Measurements from ENCODE around the gene SDF2L1. TPM values are rescaled to one million over a fixed set of nuclear protein-coding genes. Genes with fewer than 3 reads are reported as not detected.
A peak's percentile ranks its signal among the peaks of the same experiment; 100 is the strongest.

SDF2L1 gene
- total and polyA plus RNA-seq, 2 of the 13 experiments (the other 11 are each of a cell fraction or from before 2014, with no cell fraction given), result 18.0 to 57.4 TPM

DNA sequence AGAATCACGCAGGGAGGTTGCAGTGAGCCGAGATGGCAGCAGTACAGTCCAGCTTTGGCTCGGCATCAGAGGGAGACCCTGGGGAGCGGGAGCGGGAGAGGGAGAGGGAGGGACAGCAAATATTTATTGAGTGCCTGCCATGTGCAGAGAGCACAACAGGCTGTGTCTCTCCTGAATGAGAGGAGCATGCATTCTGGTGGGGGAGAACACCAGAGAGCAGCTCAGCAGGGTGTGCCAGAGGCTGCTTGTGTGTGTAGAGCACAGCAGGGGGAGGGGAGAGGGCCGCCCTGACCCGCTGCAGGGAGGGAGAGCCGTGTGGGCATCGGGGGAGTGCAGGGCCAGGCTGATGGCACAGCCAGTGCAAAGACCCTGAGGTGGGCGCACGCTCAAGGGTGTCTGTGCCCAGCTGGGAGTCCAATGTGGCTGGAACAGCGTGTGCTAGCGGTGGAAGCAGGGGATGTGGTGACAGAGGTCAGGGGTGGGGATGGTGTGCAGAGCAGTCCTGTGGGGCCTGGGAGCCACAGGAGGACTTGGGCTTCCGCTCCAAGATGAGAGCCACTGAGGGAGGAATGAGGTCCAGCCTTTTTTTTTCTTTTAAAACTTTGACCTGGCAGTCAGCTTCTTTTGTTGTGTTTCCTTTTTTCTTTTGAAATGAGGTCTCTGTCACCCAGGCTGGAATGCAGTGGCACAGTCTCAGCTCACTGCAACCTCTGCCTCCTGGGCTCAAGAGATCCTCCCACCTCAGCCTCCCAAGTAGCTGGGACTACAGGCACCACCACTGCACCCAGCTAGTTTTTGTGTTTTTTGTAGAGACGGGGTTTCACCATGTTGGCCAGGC, 35.7 kb downstream of the SDF2L1 start (continued):
- TF ChIP-seq POLR2A (IDR thresholded peaks at IDR 0.05; ENCODE audit: insufficient read depth in 1 of 2, low read depth in 2 of 2, low read length in 2 of 2) (no peak), RELA (CRISPR knock-in tag; IDR thresholded peaks at IDR 0.05) (no peak), ZNF501 (CRISPR knock-in tag; IDR thresholded peaks at IDR 0.05) (no peak), PHB2 (IDR thresholded peaks at IDR 0.05; ENCODE audit: partially characterized antibody) (no peak), ZNF782 (CRISPR knock-in tag; IDR thresholded peaks at IDR 0.05; ENCODE audit: borderline replicate concordance) (no peak; the same call in 1 of the 2 replicates), RAD51 (IDR thresholded peaks at IDR 0.05; ENCODE audit: borderline replicate concordance) (no peak), NFKB2 (CRISPR knock-in tag; IDR thresholded peaks at IDR 0.05; ENCODE audit: borderline replicate concordance) (no peak), MEIS2 (CRISPR knock-in tag; IDR thresholded peaks at IDR 0.05) (peak; percentile 8; the same call in 1 of the 2 replicates), AGO1 (IDR thresholded peaks at IDR 0.05; ENCODE audit: low read depth, low read length, poor library complexity, severe bottlenecking) (peak; percentile 75), LCORL (IDR thresholded peaks at IDR 0.05) (no peak), LCORL (CRISPR knock-in tag; IDR thresholded peaks at IDR 0.05) (peak; percentile 75), ZNF468 (CRISPR knock-in tag; IDR thresholded peaks at IDR 0.05) (no peak), HHEX (CRISPR knock-in tag; IDR thresholded peaks at IDR 0.05) (no peak), TOPORS (CRISPR knock-in tag; IDR thresholded peaks at IDR 0.05) (no peak), ZNF841 (CRISPR knock-in tag; IDR thresholded peaks at IDR 0.05; ENCODE audit: borderline replicate concordance) (no peak), ZFP36 (IDR thresholded peaks at IDR 0.05; ENCODE audit: borderline replicate concordance, low read depth, low read length, partially characterized antibody) (no peak)
- TF ChIP-seq, protein P1, sequence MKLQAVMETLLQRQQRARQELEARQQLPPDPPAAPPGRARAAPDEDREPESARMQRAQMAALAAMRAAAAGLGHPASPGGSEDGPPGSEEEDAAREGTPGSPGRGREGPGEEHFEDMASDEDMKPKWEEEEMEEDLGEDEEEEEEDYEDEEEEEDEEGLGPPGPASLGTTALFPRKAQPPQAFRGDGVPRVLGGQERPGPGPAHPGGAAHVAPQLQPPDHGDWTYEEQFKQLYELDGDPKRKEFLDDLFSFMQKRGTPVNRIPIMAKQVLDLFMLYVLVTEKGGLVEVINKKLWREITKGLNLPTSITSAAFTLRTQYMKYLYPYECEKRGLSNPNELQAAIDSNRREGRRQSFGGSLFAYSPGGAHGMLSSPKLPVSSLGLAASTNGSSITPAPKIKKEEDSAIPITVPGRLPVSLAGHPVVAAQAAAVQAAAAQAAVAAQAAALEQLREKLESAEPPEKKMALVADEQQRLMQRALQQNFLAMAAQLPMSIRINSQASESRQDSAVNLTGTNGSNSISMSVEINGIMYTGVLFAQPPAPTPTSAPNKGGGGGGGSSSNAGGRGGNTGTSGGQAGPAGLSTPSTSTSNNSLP (IDR thresholded peaks at IDR 0.05; ENCODE audit: low read depth, low read length), result no peak
- TF ChIP-seq, protein P2, sequence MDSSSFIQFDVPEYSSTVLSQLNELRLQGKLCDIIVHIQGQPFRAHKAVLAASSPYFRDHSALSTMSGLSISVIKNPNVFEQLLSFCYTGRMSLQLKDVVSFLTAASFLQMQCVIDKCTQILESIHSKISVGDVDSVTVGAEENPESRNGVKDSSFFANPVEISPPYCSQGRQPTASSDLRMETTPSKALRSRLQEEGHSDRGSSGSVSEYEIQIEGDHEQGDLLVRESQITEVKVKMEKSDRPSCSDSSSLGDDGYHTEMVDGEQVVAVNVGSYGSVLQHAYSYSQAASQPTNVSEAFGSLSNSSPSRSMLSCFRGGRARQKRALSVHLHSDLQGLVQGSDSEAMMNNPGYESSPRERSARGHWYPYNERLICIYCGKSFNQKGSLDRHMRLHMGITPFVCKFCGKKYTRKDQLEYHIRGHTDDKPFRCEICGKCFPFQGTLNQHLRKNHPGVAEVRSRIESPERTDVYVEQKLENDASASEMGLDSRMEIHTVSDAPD (CRISPR knock-in tag; IDR thresholded peaks at IDR 0.05), result peak; percentile 60; the same call in 1 of the 2 replicates
- TF ChIP-seq, protein P3, sequence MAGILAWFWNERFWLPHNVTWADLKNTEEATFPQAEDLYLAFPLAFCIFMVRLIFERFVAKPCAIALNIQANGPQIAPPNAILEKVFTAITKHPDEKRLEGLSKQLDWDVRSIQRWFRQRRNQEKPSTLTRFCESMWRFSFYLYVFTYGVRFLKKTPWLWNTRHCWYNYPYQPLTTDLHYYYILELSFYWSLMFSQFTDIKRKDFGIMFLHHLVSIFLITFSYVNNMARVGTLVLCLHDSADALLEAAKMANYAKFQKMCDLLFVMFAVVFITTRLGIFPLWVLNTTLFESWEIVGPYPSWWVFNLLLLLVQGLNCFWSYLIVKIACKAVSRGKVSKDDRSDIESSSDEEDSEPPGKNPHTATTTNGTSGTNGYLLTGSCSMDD (CRISPR knock-in tag; IDR thresholded peaks at IDR 0.05), result no peak
- TF ChIP-seq, protein P4, sequence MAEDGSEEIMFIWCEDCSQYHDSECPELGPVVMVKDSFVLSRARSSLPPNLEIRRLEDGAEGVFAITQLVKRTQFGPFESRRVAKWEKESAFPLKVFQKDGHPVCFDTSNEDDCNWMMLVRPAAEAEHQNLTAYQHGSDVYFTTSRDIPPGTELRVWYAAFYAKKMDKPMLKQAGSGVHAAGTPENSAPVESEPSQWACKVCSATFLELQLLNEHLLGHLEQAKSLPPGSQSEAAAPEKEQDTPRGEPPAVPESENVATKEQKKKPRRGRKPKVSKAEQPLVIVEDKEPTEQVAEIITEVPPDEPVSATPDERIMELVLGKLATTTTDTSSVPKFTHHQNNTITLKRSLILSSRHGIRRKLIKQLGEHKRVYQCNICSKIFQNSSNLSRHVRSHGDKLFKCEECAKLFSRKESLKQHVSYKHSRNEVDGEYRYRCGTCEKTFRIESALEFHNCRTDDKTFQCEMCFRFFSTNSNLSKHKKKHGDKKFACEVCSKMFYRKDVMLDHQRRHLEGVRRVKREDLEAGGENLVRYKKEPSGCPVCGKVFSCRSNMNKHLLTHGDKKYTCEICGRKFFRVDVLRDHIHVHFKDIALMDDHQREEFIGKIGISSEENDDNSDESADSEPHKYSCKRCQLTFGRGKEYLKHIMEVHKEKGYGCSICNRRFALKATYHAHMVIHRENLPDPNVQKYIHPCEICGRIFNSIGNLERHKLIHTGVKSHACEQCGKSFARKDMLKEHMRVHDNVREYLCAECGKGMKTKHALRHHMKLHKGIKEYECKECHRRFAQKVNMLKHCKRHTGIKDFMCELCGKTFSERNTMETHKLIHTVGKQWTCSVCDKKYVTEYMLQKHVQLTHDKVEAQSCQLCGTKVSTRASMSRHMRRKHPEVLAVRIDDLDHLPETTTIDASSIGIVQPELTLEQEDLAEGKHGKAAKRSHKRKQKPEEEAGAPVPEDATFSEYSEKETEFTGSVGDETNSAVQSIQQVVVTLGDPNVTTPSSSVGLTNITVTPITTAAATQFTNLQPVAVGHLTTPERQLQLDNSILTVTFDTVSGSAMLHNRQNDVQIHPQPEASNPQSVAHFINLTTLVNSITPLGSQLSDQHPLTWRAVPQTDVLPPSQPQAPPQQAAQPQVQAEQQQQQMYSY (CRISPR knock-in tag; IDR thresholded peaks at IDR 0.05), result no peak
